ENCODE data around the gene TGM1. TPM values are rescaled to one million over a fixed set of nuclear protein-coding genes. Genes with fewer than 3 reads are reported as not detected.

Gene TGM1
- total and polyA plus RNA-seq, 3 experiments from 2014 or later = 3.2 to 3.7 TPM; not detected in 1

DNA sequence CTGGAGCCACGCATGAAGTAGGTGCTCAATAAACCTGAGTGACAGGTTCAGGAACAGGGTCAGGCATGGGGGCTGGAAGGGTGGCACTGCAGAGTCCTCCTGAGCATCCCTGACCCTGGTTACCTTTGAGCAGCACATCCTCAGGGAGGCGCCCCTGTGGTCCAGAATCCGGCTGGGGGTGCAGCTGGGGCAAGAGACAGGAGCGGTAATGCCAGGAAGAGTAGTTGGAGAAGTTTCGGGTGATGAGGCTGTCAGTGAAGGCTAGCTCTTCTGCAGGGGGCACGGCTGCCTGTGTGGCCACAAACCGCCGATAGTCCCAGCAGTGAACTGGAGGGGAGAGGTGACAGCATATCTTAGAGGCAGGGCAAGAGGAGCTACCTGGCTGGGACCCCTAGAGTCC, 6.4 kb upstream of the TGM1 start:
- peaks cover 7 to 58% (median 9%) of the 10 kb centered on the region in 3 donors for H3K36me3 Mint-ChIP-seq
- H3K4me1 ChIP-seq (ENCODE audit: insufficient read depth, low read length) = peaks cover 27% of the 10 kb centered on the region
- H3K4me1 Mint-ChIP-seq = peaks cover 37 to 40% (median 38%) of the 10 kb centered on the region in 3 donors
- DNase-seq = peak in 1 of 5 donors; percentile 33
- H3K4me3 ChIP-seq (ENCODE audit: low read length) = no peak overlapping the region
- H3K9me3 Mint-ChIP-seq = no peaks in the 10 kb centered on the region
- H3K9me3 ChIP-seq (ENCODE audit: low read length) = no peaks in the 10 kb centered on the region
- no peak overlapping the region for H3K27ac ChIP-seq (ENCODE audit: low read depth, low read length)
- no peaks in the 10 kb centered on the region for H3K27me3 ChIP-seq (ENCODE audit: insufficient read depth, low read length, poor library complexity, severe bottlenecking)
- H3K4me3 Mint-ChIP-seq = peak overlapping the region in 1 of 7 donors; percentile 25
- peak overlapping the region in 4 of 8 donors; percentile 6 to 57 (median 46) for H3K27ac Mint-ChIP-seq
- POLR2A ChIA-PET = interaction anchor here (0.9 kb wide), 1 partner anchor 27 kb away, joined by 3 read pairs; the partner anchor contains the start of gene TINF2
- CTCF ChIA-PET = interaction anchor here (1.1 to 5.4 kb wide), 6 partner anchors 25 to 108 kb away, joined by 4 to 94 read pairs (median 20); partner anchors contain the start of genes CHMP4A, IRF9, LTB4R and LTB4R2
- H3K27me3 Mint-ChIP-seq = peaks cover 0 to 5% of the 10 kb centered on the region in 2 donors
- H3K36me3 ChIP-seq (ENCODE audit: insufficient read depth, low read length) = peaks cover 22% of the 10 kb centered on the region

DNA sequence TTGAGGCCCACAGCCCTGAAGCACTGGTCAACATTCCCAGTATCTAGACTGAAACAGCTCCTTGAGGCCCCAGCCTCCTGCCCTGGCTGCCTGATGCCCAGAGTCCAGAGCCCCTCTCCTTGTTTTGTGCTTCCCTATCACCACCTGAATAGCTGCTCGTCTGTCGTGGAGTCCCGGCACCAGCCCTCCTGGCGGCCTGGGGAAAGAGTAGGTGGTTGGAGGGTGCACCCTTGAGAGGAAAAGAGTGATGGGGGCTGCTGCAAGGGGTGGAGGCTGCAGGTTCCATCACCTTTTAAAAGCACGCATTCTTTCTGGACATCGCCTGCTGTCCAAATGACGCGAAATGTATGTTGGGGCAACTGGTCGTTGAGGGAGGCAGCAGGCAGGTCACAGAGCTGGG, 5.2 kb upstream of the TGM1 start:
- Mint-ChIP-seq H3K36me3 (peaks cover 7 to 59% (median 9%) of the 10 kb centered on the region in 3 donors), H3K4me3 (no peak overlapping the region)
- POLR2A ChIA-PET = no interaction called here

DNA sequence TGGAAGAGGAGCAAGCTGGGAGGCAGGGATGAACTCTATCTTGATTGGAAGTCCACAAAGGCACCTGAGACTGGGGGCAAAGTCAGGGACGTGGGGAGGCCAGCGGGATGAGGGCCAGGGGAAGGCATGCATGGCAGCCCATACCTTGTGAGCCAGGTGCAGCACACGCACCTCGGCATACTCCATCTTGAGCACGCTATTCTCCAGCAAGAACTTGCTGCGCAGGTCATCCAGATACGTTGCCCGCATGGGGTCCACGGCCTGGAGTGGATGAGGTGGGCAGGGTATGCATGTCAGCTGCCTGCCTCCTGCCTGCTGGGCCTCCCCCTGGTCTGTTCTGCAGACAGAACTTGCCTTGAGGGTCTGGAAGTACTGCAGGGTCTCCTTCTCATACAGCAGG, 4.5 kb upstream of the TGM1 start:
- Mint-ChIP-seq H3K9me3 (no peaks in the 10 kb centered on the region), H3K4me3 (peak overlapping the region in 2 of 7 donors; percentile 46 to 79), H3K36me3 (peaks cover 7 to 60% (median 10%) of the 10 kb centered on the region in 3 donors), H3K4me1 (peaks cover 22 to 25% (median 24%) of the 10 kb centered on the region in 3 donors), H3K27me3 (peaks cover 0 to 3% of the 10 kb centered on the region in 2 donors), H3K27ac (peak overlapping the region in 1 of 8 donors; percentile 78)
- no peak overlapping the region for H3K27ac ChIP-seq (ENCODE audit: low read depth, low read length)
- ChIA-PET CTCF (interaction anchor here (5.4 kb wide), 1 partner anchor 23 kb away, joined by 94 read pairs; the partner anchor contains the start of gene TINF2), POLR2A (no interaction called here)
- H3K4me3 ChIP-seq (ENCODE audit: low read length) = no peak overlapping the region
- H3K9me3 ChIP-seq (ENCODE audit: low read length) = no peaks in the 10 kb centered on the region
- peaks cover 14% of the 10 kb centered on the region for H3K4me1 ChIP-seq (ENCODE audit: insufficient read depth, low read length)
- H3K36me3 ChIP-seq (ENCODE audit: insufficient read depth, low read length) = peaks cover 22% of the 10 kb centered on the region
- H3K27me3 ChIP-seq (ENCODE audit: insufficient read depth, low read length, poor library complexity, severe bottlenecking) = no peaks in the 10 kb centered on the region
- DNase-seq = no peak

More for the DNA sequence above, 5.2 kb upstream of the TGM1 start:
- no peak overlapping the region for H3K4me3 ChIP-seq (ENCODE audit: low read length)
- no peak overlapping the region for H3K27ac ChIP-seq (ENCODE audit: low read depth, low read length)
- DNase-seq = no peak
- H3K27ac Mint-ChIP-seq = no peak overlapping the region
- no peaks in the 10 kb centered on the region for H3K27me3 ChIP-seq (ENCODE audit: insufficient read depth, low read length, poor library complexity, severe bottlenecking)
- CTCF ChIA-PET = interaction anchor here (5.4 kb wide), 1 partner anchor 24 kb away, joined by 94 read pairs; the partner anchor contains the start of gene TINF2
- no peaks in the 10 kb centered on the region for H3K9me3 ChIP-seq (ENCODE audit: low read length)
- H3K36me3 ChIP-seq (ENCODE audit: insufficient read depth, low read length) = peaks cover 22% of the 10 kb centered on the region
- H3K4me1 Mint-ChIP-seq = peaks cover 27 to 29% (median 29%) of the 10 kb centered on the region in 3 donors
- H3K4me1 ChIP-seq (ENCODE audit: insufficient read depth, low read length) = peaks cover 19% of the 10 kb centered on the region
- no peaks in the 10 kb centered on the region for H3K9me3 Mint-ChIP-seq
- H3K27me3 Mint-ChIP-seq = peaks cover 0 to 5% of the 10 kb centered on the region in 2 donors

DNA sequence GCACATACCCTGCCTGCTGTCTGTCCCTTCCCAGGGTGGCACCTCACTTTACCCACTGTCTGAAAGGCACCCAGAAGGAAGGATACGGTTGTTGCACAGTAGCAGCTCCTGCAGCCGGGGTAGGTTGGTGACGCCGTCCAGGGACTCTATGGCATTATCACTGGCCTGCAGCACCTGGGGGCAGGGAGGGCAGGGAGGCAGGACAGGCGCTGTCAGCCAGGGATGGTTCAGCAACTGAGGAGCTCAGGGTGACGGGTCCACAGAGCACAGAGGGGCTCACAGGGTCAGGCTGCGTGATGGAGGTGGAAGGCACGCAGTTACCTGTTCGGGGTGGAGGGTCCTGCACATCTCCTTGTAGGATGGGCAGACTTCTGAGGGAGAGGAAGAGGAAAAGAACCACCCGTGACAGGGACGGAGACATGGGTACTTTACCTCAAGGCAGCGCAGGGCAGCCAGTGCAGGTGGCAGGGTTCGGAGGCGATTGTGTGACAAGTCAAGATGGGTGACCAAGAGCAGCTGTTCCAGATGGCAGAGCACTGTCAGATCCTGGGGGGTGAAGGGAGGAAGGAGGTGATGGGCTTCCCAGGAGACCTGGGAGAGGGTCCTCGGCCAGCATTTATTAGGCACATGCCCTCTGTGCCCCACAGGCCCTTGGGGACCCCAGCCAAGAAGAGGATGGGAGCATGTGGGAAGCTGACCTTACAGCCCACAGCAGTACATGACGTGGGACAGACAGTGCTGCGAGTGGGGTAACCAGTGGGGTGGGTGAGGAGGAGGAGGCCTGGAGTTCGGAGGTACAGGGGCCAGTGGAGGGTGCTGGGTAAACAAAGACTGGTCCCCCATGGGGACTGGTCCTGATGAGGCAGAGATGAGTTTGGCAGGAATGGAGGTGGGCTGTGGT, 3.6 kb upstream of the TGM1 start:
- H3K27me3 Mint-ChIP-seq = peaks cover 0 to 2% of the 10 kb centered on the region in 2 donors
- ChIA-PET CTCF (no interaction called here), POLR2A (no interaction called here)
- no peaks in the 10 kb centered on the region for H3K9me3 Mint-ChIP-seq
- H3K4me3 ChIP-seq (ENCODE audit: low read length) = no peak overlapping the region
- peaks cover 13 to 15% (median 15%) of the 10 kb centered on the region in 3 donors for H3K4me1 Mint-ChIP-seq
- H3K9me3 ChIP-seq (ENCODE audit: low read length) = no peaks in the 10 kb centered on the region
- no peak overlapping the region for H3K27ac ChIP-seq (ENCODE audit: low read depth, low read length)
- peaks cover 22% of the 10 kb centered on the region for H3K36me3 ChIP-seq (ENCODE audit: insufficient read depth, low read length)
- DNase-seq = no peak
- H3K36me3 Mint-ChIP-seq = peaks cover 7 to 64% (median 12%) of the 10 kb centered on the region in 3 donors
- peak overlapping the region in 2 of 7 donors; percentile 4 to 79 for H3K4me3 Mint-ChIP-seq
- H3K27me3 ChIP-seq (ENCODE audit: insufficient read depth, low read length, poor library complexity, severe bottlenecking) = no peaks in the 10 kb centered on the region
- peaks cover 6% of the 10 kb centered on the region for H3K4me1 ChIP-seq (ENCODE audit: insufficient read depth, low read length)
- peak overlapping the region in 4 of 8 donors; percentile 34 to 78 (median 54) for H3K27ac Mint-ChIP-seq

DNA sequence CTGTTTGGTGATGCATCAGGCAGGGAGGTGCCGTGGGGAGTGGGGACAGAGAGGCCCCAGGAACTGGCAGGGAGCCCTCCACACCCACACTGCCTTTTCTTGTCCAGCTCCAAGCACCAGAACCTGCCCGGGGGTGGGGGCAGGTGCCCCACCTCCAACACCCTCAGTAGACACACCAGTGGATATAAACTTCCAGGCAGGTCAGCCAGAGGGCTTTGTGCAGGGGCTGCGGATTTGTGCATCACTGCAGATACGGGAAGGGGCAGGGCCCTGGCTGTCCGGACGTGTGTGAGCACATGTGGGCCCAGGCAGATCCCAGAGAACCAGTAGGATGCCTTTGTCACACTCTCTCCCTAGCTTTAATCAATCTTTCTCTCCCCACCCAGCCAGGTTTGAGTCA, 1.3 kb upstream of the TGM1 start:
- Mint-ChIP-seq H3K27ac (peak overlapping the region in 1 of 8 donors; percentile 68), H3K9me3 (no peaks in the 10 kb centered on the region), H3K27me3 (peaks cover 0 to under 1% of the 10 kb centered on the region in 2 donors), H3K4me1 (peaks cover 0 to 6% (median 5%) of the 10 kb centered on the region in 3 donors), H3K36me3 (peaks cover 7 to 62% (median 14%) of the 10 kb centered on the region in 3 donors), H3K4me3 (no peak overlapping the region)
- H3K27ac ChIP-seq (ENCODE audit: low read depth, low read length) = no peak overlapping the region
- no peaks in the 10 kb centered on the region for H3K9me3 ChIP-seq (ENCODE audit: low read length)
- DNase-seq = no peak
- no peaks in the 10 kb centered on the region for H3K4me1 ChIP-seq (ENCODE audit: insufficient read depth, low read length)
- ChIA-PET CTCF (interaction anchor here (1.3 kb wide), 1 partner anchor 33 kb away, joined by 4 read pairs; no protein-coding TSS in a partner anchor), POLR2A (no interaction called here)
- H3K27me3 ChIP-seq (ENCODE audit: insufficient read depth, low read length, poor library complexity, severe bottlenecking) = no peaks in the 10 kb centered on the region
- H3K4me3 ChIP-seq (ENCODE audit: low read length) = no peak overlapping the region
- H3K36me3 ChIP-seq (ENCODE audit: insufficient read depth, low read length) = peaks cover 18% of the 10 kb centered on the region

DNA sequence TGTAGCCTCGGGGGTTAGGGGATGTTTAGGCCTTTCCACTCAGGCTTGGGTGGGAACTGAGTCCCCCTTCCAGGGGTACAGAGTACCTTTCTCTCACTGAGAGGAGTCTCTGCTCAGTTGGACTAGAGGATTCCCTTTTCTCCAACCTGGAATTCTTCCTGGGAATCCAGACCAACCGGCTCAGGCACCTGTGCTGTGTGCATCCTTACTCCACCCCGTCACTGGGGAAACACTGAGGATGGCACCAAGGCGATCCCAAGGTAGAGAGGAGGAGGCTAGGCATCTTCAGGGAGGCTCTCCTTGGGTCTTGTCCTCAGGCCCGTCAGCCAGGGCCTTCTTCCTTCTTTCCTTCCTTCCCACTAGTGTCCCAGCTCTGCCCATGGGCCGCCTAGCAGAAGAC, 871 bp upstream of the TGM1 start:
- DNase-seq = no peak
- Histone ChIP-seq H3K4me3 (ENCODE audit: low read length) (no peak overlapping the region), H3K27ac (ENCODE audit: low read depth, low read length) (no peak overlapping the region), H3K4me1 (ENCODE audit: insufficient read depth, low read length) (no peaks in the 10 kb centered on the region), H3K36me3 (ENCODE audit: insufficient read depth, low read length) (peaks cover 14% of the 10 kb centered on the region), H3K9me3 (ENCODE audit: low read length) (no peaks in the 10 kb centered on the region), H3K27me3 (ENCODE audit: insufficient read depth, low read length, poor library complexity, severe bottlenecking) (no peaks in the 10 kb centered on the region)
- ChIA-PET CTCF (interaction anchor here (1.0 to 1.3 kb wide), 2 partner anchors 17 to 33 kb away, joined by 3 to 4 read pairs; no protein-coding TSS in a partner anchor), POLR2A (no interaction called here)
- H3K9me3 Mint-ChIP-seq = no peaks in the 10 kb centered on the region
- H3K36me3 Mint-ChIP-seq = peaks cover 7 to 57% (median 14%) of the 10 kb centered on the region in 3 donors
- H3K4me1 Mint-ChIP-seq = peaks cover 0 to 6% (median 5%) of the 10 kb centered on the region in 3 donors
- H3K27ac Mint-ChIP-seq = no peak overlapping the region
- H3K27me3 Mint-ChIP-seq = no peaks in the 10 kb centered on the region
- H3K4me3 Mint-ChIP-seq = no peak overlapping the region

DNA sequence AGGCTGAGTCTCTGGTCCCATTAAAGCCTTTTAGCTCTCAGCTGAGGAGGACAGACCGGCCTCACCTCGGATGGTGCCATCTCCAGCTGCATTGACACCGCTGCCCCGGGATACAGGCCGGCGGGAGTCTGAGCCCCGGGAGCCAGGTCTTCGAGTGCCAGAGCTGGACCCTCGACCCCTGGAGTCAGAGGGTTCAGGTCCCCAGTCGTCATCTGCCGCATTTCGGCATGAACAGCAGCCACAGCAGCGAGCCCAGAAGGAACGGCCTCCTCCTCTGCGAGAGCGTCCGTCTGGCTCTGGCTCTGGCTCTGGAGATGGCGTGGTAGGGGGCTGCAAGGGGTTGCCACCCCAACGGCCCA, 1.0 kb downstream of the TGM1 start:
- peaks cover 2 to 50% (median 9%) of the 10 kb centered on the region in 3 donors for H3K36me3 Mint-ChIP-seq
- no peak overlapping the region for H3K27ac Mint-ChIP-seq
- H3K9me3 Mint-ChIP-seq = no peaks in the 10 kb centered on the region
- POLR2A ChIA-PET = no interaction called here
- H3K27me3 ChIP-seq (ENCODE audit: insufficient read depth, low read length, poor library complexity, severe bottlenecking) = no peaks in the 10 kb centered on the region
- H3K4me1 ChIP-seq (ENCODE audit: insufficient read depth, low read length) = no peaks in the 10 kb centered on the region
- peaks cover 8% of the 10 kb centered on the region for H3K36me3 ChIP-seq (ENCODE audit: insufficient read depth, low read length)
- no peak overlapping the region for H3K27ac ChIP-seq (ENCODE audit: low read depth, low read length)
- no peak overlapping the region for H3K4me3 Mint-ChIP-seq
- DNase-seq = no peak
- no peaks in the 10 kb centered on the region for H3K27me3 Mint-ChIP-seq
- CTCF ChIA-PET = interaction anchor here (0.8 to 1.8 kb wide), 4 partner anchors 9 to 72 kb away, joined by 3 to 6 read pairs (median 3); partner anchors contain the start of genes RABGGTA and TINF2
- peaks cover 0 to under 1% (median 0%) of the 10 kb centered on the region in 3 donors for H3K4me1 Mint-ChIP-seq
- no peak overlapping the region for H3K4me3 ChIP-seq (ENCODE audit: low read length)
- no peaks in the 10 kb centered on the region for H3K9me3 ChIP-seq (ENCODE audit: low read length)

Measured in CD8-positive, alpha-beta memory T cell (primary cell).